Ascending aorta (tissue), 2 donors: Measurements from ENCODE around the gene LCE4A. TPM values are rescaled to one million over a fixed set of nuclear protein-coding genes. Genes with fewer than 3 reads are reported as not detected.

Source experiments
- DNase-seq, 2 donors: peaks; one replicate each; pipeline ENCODE4 v3.0.0-alpha.2; 2019; ENCODE audit warnings: low spot score in 2 of 2
- H3K27ac ChIP-seq, 2 donors: fragments of 200-600 bp; sonication (generic); one replicate each; pipeline ENCODE4 v1.5.1; 2016 to 2017; ENCODE audit warnings: mild to moderate bottlenecking in 1 of 2
- H3K27me3 ChIP-seq: fragments of 200-600 bp; sonication (generic); one replicate; pipeline ENCODE4 v1.5.1; 2017
- H3K36me3 ChIP-seq, 2 donors: fragments of 200-600 bp; sonication (generic); one replicate each; pipeline ENCODE4 v1.5.1; 2016
- H3K4me1 ChIP-seq, 2 donors: fragments of 200-600 bp; sonication (generic); one replicate each; pipeline ENCODE4 v1.5.1; 2016 to 2017; ENCODE audit warnings: mild to moderate bottlenecking in 1 of 2
- H3K4me3 ChIP-seq, 2 donors: fragments of 200-600 bp; sonication (generic); one replicate each; pipeline ENCODE4 v1.5.1; 2016 to 2017; ENCODE audit warnings: mild to moderate bottlenecking in 1 of 2
- H3K9me3 ChIP-seq, 2 donors: fragments of 200-600 bp; sonication (generic); one replicate each; pipeline ENCODE4 v1.5.1; 2016
- intact Hi-C: fragments of 100-400 bp; cut with DNase I; formaldehyde crosslinking; loops from one replicate; pipeline ENCODE4 v1.15.1; 2023
- total RNA-seq: library from RNA; depleted of rRNA; stranded (reverse); fragments of >200 nt; gene quantifications from one replicate; pipeline ENCODE4 v1.1.0, GENCODE V29; 2016
- TF ChIP-seq, protein P1 (sequence below), 3 experiments: fragments of 200-600 bp in 2 of 3; fragments of 450-650 bp in 1 of 3; sonication (generic) in 2 of 3; IDR thresholded peaks; one replicate each; pipeline ENCODE4 v1.5.1; 2016 to 2019; ENCODE audit warnings: antibody characterized with exemption in 3 of 3, mild to moderate bottlenecking in 1 of 3, moderate library complexity in 1 of 3

Gene LCE4A
- total RNA-seq, 1 donor from 2014 or later: not detected

DNA sequence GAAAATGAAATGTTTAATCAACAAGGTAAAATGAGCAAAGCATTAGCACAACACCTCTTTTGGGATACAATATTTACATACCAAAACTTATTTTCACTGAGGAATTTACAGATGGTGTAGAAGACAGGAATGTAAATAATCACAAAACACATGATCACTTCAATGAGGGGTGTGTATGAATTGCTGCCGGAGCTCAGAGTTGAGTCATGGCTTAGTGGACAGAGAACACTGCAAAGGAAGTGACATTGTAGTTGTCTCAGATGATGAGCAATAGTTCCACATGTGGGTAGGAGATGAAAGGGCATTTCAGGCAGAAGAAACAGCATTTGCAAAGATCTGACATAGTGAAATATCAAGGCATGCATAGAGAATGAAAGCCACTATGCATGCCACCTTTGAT, 44.3 kb downstream of the LCE4A start:
- no peak overlapping the region for H3K27ac ChIP-seq
- no peaks in the 10 kb centered on the region for H3K4me1 ChIP-seq
- H3K4me3 ChIP-seq: no peak overlapping the region
- no peak for DNase-seq
- H3K27me3 ChIP-seq: no peaks in the 10 kb centered on the region
- TF ChIP-seq, protein P1, sequence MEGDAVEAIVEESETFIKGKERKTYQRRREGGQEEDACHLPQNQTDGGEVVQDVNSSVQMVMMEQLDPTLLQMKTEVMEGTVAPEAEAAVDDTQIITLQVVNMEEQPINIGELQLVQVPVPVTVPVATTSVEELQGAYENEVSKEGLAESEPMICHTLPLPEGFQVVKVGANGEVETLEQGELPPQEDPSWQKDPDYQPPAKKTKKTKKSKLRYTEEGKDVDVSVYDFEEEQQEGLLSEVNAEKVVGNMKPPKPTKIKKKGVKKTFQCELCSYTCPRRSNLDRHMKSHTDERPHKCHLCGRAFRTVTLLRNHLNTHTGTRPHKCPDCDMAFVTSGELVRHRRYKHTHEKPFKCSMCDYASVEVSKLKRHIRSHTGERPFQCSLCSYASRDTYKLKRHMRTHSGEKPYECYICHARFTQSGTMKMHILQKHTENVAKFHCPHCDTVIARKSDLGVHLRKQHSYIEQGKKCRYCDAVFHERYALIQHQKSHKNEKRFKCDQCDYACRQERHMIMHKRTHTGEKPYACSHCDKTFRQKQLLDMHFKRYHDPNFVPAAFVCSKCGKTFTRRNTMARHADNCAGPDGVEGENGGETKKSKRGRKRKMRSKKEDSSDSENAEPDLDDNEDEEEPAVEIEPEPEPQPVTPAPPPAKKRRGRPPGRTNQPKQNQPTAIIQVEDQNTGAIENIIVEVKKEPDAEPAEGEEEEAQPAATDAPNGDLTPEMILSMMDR (IDR thresholded peaks at IDR 0.05): no peak
- intact Hi-C loops: no loop called here
- no peaks in the 10 kb centered on the region for H3K36me3 ChIP-seq
- H3K9me3 ChIP-seq: no peaks in the 10 kb centered on the region

DNA sequence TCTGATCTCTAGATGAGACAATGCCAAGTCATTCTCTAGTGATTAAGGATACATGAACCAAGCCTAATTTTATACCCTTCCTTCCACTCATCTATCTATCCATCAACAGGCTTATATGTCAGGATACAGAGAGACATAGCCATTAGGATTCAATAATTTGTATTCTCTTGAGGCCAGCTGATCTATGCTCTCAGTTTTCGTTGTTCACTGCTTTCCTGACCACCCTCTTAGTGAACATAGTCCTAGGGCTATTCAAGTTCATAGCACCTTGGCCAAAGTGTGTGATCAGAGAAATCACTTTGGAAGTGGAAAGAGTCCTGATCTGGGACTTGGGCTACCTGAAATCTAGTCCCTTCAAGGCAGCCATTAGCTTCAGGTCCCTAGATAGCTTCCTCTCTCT, 45.6 kb downstream of the LCE4A start:
- TF ChIP-seq, protein P1 (IDR thresholded peaks at IDR 0.05): no peak
- Histone ChIP-seq H3K27ac (no peak overlapping the region), H3K27me3 (no peaks in the 10 kb centered on the region), H3K9me3 (no peaks in the 10 kb centered on the region), H3K4me1 (no peaks in the 10 kb centered on the region), H3K36me3 (no peaks in the 10 kb centered on the region), H3K4me3 (no peak overlapping the region)
- intact Hi-C loops: no loop called here
- no peak for DNase-seq

DNA sequence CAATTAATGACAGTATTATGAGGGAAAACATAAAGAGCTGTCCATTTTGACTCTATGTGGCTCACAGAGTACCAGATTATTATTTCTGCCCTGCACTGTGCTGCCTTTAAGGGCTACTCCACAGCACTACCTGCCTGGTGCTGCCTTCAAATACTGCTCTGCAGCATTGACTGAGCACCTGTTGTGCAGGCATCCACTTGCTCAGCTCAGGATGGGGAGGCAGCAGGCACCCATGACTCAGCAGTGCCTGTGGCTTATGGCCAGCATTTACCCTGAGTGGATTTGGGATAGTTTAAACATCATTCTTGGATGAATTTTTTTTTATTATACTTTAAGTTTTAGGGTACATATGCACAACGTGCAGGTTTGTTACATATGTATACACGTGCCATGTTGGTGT, 48.9 kb downstream of the LCE4A start:
- TF ChIP-seq, protein P1 (IDR thresholded peaks at IDR 0.05): no peak
- Histone ChIP-seq H3K27ac (no peak overlapping the region), H3K9me3 (no peaks in the 10 kb centered on the region), H3K4me1 (no peaks in the 10 kb centered on the region), H3K4me3 (no peak overlapping the region), H3K36me3 (no peaks in the 10 kb centered on the region), H3K27me3 (no peaks in the 10 kb centered on the region)
- intact Hi-C loops: no loop called here
- no peak for DNase-seq

DNA sequence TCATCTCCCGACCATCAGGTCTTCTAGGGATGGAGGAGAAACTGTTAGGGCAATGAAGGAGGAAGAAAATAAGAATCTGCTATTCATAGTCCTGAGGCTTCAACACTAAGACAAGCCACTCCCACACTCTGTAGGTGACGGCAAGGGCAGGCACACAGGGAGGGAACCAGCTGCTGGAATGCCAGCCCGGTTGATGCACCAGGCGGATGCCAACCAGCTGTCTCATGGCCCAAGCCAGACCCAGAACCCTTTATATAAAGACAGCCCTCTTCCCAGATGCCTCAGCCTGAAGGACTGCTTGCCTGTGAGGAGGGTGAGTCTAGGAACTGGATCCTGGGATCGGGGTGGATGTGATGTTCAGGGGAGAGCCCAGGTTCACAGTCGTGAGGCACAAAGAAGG, 49.8 kb downstream of the LCE4A start, which contains the start of gene KPRP:
KPRP (plus strand) TSS at position 279 of the 400 bp plus-strand sequence. CDS start 1,564 bp downstream, outside the sequence.
- TF ChIP-seq, protein P1 (IDR thresholded peaks at IDR 0.05): no peak
- Histone ChIP-seq H3K27ac (no peak within 1 kb of the TSS), H3K4me1 (no peaks in the 10 kb centered on the region), H3K9me3 (no peaks in the 10 kb centered on the region), H3K27me3 (no peaks in the 10 kb centered on the region), H3K4me3 (no peak within 1 kb of the TSS), H3K36me3 (no peaks in the 10 kb centered on the region)
- intact Hi-C loops: no loop called here
- no peak for DNase-seq

DNA sequence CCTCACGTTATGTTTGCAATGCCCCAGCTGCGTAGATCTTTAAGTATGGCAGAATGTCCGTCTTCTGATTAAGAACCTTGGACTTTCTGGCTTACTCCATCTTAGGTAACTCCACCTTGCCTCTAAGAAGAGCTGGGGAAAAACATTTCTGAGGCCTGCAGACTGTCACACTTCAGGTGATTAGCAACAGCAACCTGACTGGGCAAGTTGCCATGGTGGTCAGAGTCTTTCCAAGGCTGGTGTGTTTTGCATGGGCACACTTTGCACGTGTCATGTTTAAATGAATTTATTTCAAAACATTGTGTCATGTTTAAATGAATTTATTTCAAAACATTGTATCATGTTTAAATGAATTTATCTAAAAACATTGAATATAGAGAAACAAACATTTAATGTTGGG, 50.7 kb downstream of the LCE4A start:
- no peak overlapping the region for H3K27ac ChIP-seq
- H3K27me3 ChIP-seq: no peaks in the 10 kb centered on the region
- intact Hi-C loops: no loop called here
- no peak overlapping the region for H3K4me3 ChIP-seq
- DNase-seq: no peak
- TF ChIP-seq, protein P1 (IDR thresholded peaks at IDR 0.05): no peak
- H3K9me3 ChIP-seq: no peaks in the 10 kb centered on the region
- no peaks in the 10 kb centered on the region for H3K4me1 ChIP-seq
- H3K36me3 ChIP-seq: no peaks in the 10 kb centered on the region

Other genes starting within 250 kb of the LCE4A start
- not detected for gene LCE5A, start 197.4 kb upstream of the LCE4A start, total RNA-seq
- not detected for gene CRCT1, start 193.7 kb upstream of the LCE4A start, total RNA-seq
- not detected for gene LCE3E, start 141.4 kb upstream of the LCE4A start, total RNA-seq
- not detected for gene LCE3D, start 127.6 kb upstream of the LCE4A start, total RNA-seq
- not detected for gene LCE3C, start 107.9 kb upstream of the LCE4A start, total RNA-seq
- gene LCE3B, start 94.3 kb upstream of the LCE4A start, total RNA-seq: not detected
- gene LCE3A, start 85.1 kb upstream of the LCE4A start, total RNA-seq: not detected
- gene LCE2D, start 44.8 kb upstream of the LCE4A start, total RNA-seq: not detected
- gene LCE2C, start 32.9 kb upstream of the LCE4A start, total RNA-seq: not detected
- not detected for gene LCE2B, start 22.0 kb upstream of the LCE4A start, total RNA-seq
- not detected for gene LCE2A, start 9.8 kb upstream of the LCE4A start, total RNA-seq
- gene KPRP, start 49.9 kb downstream of the LCE4A start, total RNA-seq: not detected
- gene LCE1F, start 67.0 kb downstream of the LCE4A start, total RNA-seq: not detected
- gene LCE1E, start 78.1 kb downstream of the LCE4A start, total RNA-seq: not detected
- not detected for gene LCE1D, start 88.6 kb downstream of the LCE4A start, total RNA-seq
- not detected for gene LCE1C, start 98.5 kb downstream of the LCE4A start, total RNA-seq
- gene LCE1B, start 103.8 kb downstream of the LCE4A start, total RNA-seq: not detected
- not detected for gene LCE1A, start 119.3 kb downstream of the LCE4A start, total RNA-seq
- not detected for gene LCE6A, start 134.7 kb downstream of the LCE4A start, total RNA-seq
- gene LCE7A, start 151.8 kb downstream of the LCE4A start, total RNA-seq: not detected
- gene SMCP, start 170.2 kb downstream of the LCE4A start, total RNA-seq: not detected
- not detected for gene IVL, start 200.4 kb downstream of the LCE4A start, total RNA-seq
- not detected for gene SPRR5, start 239.0 kb downstream of the LCE4A start, total RNA-seq